ENCODE data around the gene TENM4.

TENM4 gene

GRCh38 chr11:78801161-78801884, 639.5 kb downstream of the TENM4 start:
- no peak for TF ChIP-seq CTCF (conservative IDR thresholded peaks at IDR 0.05; ENCODE audit: low read depth, low read length)
- peak; percentile 96 for DNase-seq (ENCODE audit: low read depth)

GRCh38 chr11:78800756-78801155, 640.1 kb downstream of the TENM4 start:
- no peak overlapping the region for H3K4me3 ChIP-seq (ENCODE audit: low read depth, low read length)
- no peak for DNase-seq (ENCODE audit: low read depth)
- no peak for TF ChIP-seq CTCF (conservative IDR thresholded peaks at IDR 0.05; ENCODE audit: low read depth, low read length)

More at GRCh38 chr11:78801161-78801884, 639.5 kb downstream of the TENM4 start:
- H3K4me3 ChIP-seq (ENCODE audit: low read depth, low read length), result no peak overlapping the region

GRCh38 chr11:78800096-78800690, 640.6 kb downstream of the TENM4 start:
- H3K4me3 ChIP-seq (ENCODE audit: low read depth, low read length), result no peak overlapping the region
- no peak for DNase-seq (ENCODE audit: low read depth)
- TF ChIP-seq CTCF (conservative IDR thresholded peaks at IDR 0.05; ENCODE audit: low read depth, low read length), result no peak

- no peak overlapping the region for H3K4me3 ChIP-seq (ENCODE audit: low read depth, low read length)
- TF ChIP-seq CTCF (conservative IDR thresholded peaks at IDR 0.05; ENCODE audit: low read depth, low read length), result peak; percentile 91
- peak; percentile 77 for DNase-seq (ENCODE audit: low read depth)
These were observed 642.2 kb downstream of the TENM4 start for GRCh38 chr11:78798663-78799062.

GRCh38 chr11:78797559-78797958, 643.3 kb downstream of the TENM4 start:
- H3K4me3 ChIP-seq (ENCODE audit: low read depth, low read length), result no peak overlapping the region
- no peak for DNase-seq (ENCODE audit: low read depth)

GRCh38 chr11:78796956-78797355, 643.9 kb downstream of the TENM4 start:
- no peak overlapping the region for H3K4me3 ChIP-seq (ENCODE audit: low read depth, low read length)
- DNase-seq (ENCODE audit: low read depth), result peak; percentile 92
- TF ChIP-seq CTCF (conservative IDR thresholded peaks at IDR 0.05; ENCODE audit: low read depth, low read length), result no peak

More at GRCh38 chr11:78797559-78797958, 643.3 kb downstream of the TENM4 start:
- TF ChIP-seq CTCF (conservative IDR thresholded peaks at IDR 0.05; ENCODE audit: low read depth, low read length), result no peak

Measured in choroid plexus epithelial cell (primary cell).